ENCODE measurements around the gene NCOR2. TPM values are rescaled to one million over a fixed set of nuclear protein-coding genes. Genes with fewer than 3 reads are reported as not detected.

NCOR2 gene
- total RNA-seq, 1 donor from 2014 or later: 159 TPM

DNA sequence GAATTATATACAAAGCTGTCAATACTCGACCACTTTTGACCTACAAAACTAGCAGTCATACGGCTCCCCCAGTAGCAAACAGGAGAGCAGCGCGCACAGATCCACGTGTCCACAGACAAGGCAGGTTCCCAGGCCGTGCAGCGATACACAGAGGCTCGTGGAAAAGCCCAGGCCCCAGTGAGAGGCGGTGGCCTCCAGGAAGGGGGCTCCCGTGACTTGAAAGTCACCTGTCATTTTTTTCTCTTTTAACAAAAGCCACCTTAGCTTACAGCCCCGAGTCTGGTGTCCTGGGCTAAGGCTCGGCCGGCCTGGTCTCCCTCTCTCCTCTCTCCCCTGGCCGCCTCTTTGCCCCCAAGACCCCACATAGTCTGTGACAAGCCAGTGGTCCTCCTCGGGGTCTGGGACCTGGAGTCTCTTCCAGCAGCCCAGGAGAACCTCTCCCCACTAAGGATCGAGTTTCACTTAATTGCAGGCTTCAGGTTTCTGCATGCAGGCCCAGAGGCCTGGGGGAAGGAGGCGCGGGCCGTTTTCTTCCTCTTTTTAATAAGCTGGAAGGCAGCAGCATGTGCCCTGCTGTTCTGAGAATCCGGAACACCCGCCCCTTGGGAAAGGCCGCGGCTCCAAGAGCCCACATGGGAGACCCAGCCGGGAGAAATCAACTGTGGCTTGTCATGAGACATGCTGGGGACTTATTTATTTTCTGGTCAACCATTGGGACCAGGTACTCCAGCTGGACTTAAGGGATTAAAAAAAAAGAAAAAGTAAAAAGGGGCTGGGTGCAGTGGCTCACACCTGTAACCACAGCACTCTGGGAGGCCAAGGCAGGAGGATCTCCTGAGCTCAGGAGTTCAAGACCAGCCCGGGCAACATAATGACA is 15.9 kb downstream of the NCOR2 start:
- intact Hi-C loops (cut with DNase I): loop anchor here (5.0 kb wide), 1 partner anchor 34 kb away; no protein-coding TSS in a partner anchor
- DNase-seq (ENCODE audit: low spot score): peak; percentile 86

DNA sequence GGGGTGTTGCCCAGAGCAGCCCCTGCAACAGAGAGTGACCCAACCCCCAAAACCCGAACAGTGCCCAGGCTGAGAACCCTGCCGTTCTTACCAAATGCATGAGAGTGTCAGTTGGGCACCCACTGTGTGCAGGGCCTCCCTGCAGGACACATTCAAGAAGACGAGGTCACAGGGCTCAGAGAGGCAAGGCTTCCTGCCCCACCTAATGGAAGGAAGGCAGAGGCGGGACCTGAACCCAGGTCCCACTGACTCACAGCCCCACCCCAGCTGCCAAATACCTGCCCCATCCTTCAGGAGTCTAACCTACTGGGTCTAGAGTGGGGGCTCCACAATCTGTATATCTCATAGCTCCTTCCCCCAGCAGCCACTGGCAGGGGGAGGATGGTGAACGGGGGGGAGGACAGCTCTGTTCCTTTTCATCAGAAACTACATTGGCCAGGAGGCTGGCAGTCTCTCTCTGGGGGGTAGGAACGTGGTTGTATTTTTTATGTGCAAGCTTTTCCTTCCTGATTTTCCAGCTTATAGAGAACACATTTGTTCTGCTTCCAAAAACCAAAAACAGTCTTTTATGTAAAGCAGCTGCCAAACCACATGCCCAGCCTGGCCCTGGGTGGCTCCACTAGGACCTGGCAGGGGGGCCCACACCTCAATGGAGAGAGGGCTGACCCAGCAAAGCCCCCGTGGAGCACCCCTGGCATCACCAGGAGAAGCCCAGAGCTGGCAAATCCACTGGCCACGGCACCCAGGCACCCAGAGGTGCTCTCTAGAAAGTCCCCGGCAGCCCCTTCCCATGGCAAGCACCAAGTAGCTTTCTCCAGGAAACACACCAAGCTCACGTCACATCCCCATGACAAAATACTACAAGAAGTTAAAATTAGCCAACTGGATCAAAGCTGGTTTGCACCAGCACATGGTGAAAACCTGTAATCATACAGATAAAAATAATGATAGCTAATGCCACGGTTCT is 17.0 kb downstream of the NCOR2 start:
- DNase-seq (ENCODE audit: low spot score): no peak
- intact Hi-C loops (cut with DNase I): loop anchor here (5.0 kb wide), 1 partner anchor 33 kb away; no protein-coding TSS in a partner anchor

- DNase-seq (ENCODE audit: low spot score): no peak
- intact Hi-C loops (cut with DNase I): loop anchor here (5.0 kb wide), 1 partner anchor 32 kb away; no protein-coding TSS in a partner anchor
Observed at GRCh38 chr12:124549629-124550028, 17.8 kb downstream of the NCOR2 start.

DNA sequence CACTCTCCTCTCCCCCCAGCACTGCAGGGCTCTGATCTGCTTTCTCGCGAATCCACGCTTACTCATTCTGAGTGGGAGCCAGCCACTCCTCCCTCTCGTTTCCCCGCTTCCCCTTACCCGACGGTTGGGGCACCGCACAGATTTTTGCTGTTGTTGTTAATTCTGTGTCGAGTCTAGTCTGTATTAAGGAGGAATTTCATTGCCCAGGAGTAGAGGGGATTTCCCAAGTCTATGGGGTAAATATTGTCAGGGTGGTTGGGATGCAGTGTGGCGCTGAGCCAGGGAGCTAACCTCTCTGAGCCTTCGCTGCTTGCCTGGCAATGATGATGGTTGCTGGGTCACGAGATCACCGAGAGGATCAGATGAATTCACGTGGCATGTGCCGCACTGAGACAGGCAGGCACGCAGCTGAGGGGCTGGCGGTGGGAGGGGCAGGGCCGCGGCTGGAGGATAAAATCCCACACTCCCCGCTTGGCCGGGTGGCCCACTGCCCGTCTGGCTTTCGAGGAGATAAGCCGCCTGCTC is 18.5 kb downstream of the NCOR2 start:
- DNase-seq (ENCODE audit: low spot score): no peak
- intact Hi-C loops (cut with DNase I): no loop called here

GRCh38 chr12:124547626-124548025 is 19.8 kb downstream of the NCOR2 start:
- no peak for DNase-seq (ENCODE audit: low spot score)
- intact Hi-C loops (cut with DNase I): no loop called here

DNA sequence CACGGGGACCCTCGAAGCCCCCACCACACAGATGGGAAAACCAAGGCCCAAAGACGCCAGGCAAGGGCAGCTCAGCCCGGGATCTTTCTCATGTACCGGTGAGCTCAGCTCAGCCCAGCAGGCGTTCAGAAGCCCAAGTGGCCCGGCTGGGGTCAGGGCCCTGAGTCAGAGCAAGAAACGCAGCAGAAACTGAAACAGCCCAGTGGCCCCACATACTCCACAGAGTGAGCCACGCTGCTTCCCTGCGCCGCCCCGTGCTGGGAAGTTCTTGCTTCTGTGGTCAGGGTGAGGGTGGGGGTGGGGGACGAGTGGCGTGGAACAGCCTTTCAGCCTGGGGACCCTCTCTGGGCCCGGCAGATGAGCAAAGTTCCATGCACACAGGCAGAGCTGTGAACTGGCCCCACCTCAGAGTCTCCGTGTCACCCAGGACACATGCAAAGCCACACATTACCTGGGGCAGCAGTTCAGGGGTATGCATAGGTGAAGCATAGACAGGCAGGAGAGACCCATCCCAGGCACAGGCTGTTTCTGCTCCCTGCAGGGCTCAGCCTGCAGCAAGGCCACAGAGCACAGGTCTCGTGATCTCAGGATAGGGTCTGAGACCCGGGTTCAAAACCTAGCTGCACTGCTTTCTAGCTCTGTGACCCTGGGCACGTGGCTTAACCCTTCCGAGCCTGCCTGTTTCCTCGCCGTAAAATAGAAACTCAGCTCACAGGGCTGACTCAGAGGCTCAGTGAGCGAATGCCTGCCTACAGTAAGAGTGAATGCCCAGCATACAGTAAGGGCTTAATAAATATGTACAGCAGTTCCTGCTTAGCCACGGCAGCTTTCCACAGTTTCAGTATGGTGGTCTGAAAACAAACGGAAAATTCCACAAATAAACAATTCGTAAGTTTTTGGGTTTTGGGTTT is 21.6 kb downstream of the NCOR2 start:
- intact Hi-C loops (cut with DNase I): no loop called here
- no peak for DNase-seq (ENCODE audit: low spot score)

GRCh38 chr12:124544983-124545382 is 22.4 kb downstream of the NCOR2 start:
- DNase-seq (ENCODE audit: low spot score): no peak

DNA sequence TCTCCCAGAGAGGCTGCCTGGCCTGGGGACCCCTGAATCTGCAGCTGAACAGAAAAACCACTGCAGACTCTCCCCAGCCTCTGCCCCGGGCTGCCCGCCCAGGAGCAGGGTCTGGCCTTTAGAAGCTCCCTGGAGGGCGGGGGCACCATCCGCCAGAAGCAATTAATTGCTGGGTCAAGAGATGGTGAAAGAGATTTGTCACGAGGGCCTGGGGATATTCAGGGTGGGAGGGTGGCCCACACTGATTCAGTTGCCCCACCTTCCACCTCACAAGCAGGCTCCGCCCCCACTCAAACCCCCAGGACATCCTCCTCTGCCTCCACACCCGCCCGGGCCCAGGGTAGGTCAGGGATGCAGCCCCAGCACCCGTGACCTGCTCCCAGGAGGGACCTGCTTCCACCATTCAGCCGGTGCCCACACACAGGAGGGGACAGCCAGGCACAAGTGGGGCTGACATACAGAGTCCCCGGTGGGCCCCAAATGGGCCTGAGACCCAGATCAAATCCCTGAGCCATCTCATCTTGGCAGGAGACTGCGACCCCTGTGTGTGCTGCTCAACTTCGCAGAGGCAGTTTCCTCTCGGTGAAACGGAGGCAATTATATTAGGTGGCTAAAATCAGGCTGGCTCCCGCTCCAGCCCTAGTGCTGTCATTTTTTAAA is 23.0 kb downstream of the NCOR2 start:
- DNase-seq (ENCODE audit: low spot score): no peak
- intact Hi-C loops (cut with DNase I): no loop called here

More at GRCh38 chr12:124544983-124545382, 22.4 kb downstream of the NCOR2 start:
- intact Hi-C loops (cut with DNase I): no loop called here

- DNase-seq (ENCODE audit: low spot score): no peak
- intact Hi-C loops (cut with DNase I): no loop called here
Observed at GRCh38 chr12:124543590-124544310, 23.7 kb downstream of the NCOR2 start.

DNA sequence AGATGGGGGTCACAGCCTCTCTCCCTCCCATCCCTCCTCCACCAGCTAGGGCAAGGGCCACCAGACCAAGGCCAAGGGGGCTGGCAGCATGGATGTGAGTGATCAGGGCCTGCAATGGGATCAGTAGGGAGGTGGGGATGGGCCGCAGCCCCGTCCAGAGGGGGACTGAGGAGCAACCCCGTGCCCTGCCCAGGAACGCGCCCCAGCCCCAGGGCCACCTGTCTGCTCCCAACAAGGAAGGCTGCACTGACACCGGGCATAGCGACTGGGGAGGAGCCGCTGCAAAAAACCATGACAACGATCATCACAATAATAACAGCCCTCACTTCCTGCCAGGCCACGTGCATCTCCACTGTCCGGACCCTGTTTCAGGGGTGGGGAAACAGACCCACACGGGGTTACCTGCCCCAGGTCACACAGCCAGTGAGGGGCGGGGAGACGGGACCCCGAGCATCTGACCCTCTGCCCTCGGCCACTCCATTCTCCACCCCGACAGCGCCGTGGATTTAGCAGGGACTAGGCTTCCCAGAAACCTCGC is 24.3 kb downstream of the NCOR2 start:
- intact Hi-C loops (cut with DNase I): no loop called here
- no peak for DNase-seq (ENCODE audit: low spot score)

DNA sequence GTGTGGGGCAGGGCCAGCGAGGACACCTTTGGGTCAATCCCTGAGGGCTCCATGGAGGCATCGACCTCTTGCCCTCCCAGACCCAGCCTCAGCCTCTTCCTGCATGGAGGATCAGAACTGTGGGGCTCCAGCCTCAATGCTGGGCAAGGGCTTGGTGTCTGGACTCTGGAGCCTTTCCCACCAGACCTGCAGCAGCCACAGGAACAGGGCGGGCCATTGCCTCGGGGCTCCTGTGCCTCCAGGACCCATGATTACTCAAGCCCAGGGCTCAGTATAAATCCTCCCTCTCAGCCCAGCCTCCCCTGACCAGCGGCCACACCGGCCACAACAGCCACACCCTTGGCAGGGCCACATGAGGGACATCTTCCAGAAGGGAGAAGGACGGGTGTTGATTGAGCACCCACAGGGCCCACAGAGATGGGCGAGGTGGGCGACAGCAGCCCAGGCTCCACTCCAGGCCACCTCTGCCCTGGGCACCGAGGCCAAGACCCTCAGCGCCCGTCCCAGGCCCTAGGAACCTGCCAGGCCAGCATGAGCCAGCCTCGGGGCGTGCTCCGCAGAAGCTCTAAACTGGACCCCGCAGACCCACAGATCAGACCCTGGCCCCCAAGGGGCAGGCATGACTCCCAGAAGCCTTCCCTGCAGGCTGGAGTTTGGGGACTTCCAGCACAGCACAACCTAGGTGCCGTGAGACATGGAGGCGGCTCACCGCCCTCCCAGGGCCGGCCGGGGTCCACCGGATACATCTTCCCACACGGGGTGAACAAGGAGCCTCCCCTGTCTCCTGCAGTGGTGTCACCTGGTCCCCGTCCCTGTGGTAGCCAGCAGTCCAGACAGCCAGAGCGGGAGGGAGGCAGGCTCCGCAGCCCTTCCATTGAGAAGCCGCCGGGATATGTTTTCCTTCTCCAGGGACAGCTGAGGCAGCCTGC is 25.1 kb downstream of the NCOR2 start:
- intact Hi-C loops (cut with DNase I): no loop called here
- DNase-seq (ENCODE audit: low spot score): no peak

DNA sequence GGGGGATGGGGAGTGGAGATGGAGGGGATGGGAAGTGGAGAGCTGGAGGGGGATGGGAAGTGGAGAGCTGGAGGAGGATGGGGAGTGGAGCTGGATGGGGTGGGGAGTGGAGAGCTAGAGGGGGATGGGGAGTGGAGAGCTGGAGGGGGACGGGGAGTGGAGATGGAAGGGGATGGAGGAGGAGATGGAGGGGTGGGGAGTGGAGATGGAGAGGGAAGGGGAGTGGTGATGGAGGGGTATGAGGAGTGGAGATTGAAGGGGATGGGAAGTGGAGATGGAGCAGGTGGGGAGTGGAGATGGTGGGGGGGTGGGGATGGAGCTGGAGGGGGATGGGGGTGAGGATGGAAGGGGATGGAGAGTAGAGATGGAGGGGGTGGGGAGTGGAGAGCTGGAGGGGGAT is 26.1 kb downstream of the NCOR2 start:
- DNase-seq (ENCODE audit: low spot score): no peak
- intact Hi-C loops (cut with DNase I): no loop called here

DNA sequence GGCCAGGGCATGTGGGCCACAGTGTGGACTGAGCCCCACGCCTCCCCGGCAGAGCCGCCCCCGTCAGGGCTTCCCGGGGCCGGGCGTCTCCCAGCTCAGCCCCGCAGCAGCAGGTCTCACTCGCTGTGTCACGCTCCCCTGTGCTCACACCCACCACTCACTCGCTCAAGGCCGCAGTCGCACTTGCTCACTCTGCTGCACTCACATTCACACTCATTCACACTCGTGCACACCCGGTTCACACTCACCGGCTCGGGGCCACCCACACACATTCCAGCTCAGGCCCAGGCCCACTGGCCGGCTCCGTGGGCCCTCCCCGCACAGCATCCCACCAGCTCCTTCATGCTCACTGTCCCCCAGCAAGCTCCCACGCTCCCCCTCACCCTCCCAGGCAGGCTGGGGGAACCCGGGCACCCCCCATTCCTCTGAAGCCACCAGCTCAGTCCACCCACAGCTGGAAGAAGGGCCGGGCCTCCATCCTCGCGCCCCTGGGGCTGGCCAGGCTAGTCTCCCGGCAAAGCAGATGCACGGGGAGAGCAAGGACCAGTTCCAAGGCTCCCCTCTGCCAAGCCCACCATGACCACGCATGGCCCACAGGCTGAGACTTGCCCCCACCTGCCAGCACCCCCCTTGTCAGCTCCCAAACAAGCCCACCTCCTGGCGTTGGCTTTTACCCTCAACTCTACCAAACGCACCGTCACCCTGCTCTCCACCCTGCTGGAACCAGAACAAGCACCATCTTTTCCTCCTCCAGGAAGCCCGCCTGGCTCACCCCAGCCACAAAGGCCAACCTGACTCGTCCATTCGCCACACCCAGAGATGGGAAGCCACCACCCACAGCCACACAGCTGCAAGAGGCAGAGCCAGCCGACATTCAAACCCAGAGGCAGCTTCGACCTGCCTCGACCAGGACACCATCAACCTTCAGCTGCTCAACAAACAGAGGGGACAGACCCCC is 28.0 kb downstream of the NCOR2 start:
- DNase-seq (ENCODE audit: low spot score): no peak
- intact Hi-C loops (cut with DNase I): no loop called here

GRCh38 chr12:124538194-124539082 is 29.0 kb downstream of the NCOR2 start:
- DNase-seq (ENCODE audit: low spot score): no peak
- intact Hi-C loops (cut with DNase I): no loop called here

Measured in cardiac septum (tissue), 1 donor.